Glomerular visceral epithelial cell (primary cell): ENCODE results near the gene OR8B8.
A peak's percentile ranks its signal among the peaks of the same experiment; 100 is the strongest.
"Not testable (repeated sequence)": the region's sequence is repeated elsewhere in the genome, so short reads cannot be mapped to it uniquely, and the experiment has no call there.

ENCODE experiments used
- DNase-seq: peaks from one replicate; pipeline ENCODE4 v3.0.0-alpha.2; 2016; ENCODE audit errors: extremely low spot score

Gene OR8B8

DNA sequence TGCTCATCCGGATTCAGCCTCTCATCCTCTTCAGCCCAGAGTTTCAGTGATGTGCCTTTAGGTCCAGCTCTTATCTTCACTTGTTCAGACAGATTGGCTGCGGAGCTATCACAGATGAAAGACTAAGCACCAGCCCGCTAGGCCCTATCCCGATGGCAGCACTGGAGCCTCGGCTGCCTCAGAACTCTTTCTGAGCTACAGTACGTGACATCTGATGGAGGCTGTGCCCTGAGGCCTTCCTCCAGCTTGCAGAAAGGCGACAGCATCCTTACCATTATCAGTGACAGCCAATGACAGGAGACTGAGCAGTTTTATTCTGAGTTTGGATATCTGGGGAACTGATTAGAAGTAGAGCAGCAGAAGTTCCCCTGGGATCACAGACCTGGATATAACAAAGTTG lies 4.0 kb downstream of the OR8B8 start:
- DNase-seq = no peak

DNA sequence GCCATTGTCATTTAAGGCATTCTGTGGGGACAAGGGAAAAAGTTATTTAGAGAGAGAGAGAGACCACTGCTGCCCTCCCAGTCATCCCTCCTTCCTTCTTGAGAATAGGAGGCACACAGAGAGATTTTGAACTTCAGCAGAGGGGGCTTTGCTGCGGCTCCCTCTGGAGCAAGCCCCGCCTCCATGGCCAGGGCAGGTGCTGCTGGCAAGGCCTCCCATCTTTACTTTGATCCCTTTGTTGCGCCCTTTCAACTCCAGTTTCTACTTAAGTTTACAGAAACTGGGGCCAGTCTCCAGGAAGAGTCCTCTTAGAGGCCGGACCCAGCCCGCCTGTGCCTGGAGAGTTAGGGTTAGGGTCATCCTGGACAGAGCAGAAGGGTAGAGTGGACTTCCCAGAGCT lies 4.4 kb downstream of the OR8B8 start:
- DNase-seq = no peak

DNA sequence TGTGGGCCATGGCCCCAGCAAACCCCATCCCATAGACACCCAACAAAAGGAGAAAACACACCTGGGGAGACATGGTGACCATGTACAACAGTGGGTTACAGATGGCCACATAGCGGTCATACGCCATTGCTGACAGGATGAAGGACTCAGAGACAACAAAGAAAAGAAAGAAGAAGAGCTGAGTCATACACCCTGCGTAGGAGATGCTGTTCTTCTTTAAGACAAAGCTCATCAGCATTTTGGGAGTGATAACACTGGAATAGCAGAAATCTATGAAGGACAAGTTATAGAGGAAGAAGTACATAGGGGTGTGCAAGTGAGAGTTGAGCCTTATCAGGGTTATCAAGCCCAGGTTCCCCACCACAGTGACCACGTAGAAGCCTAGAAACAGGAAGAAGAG lies 4.9 kb downstream of the OR8B8 start:
- DNase-seq = no peak

DNA sequence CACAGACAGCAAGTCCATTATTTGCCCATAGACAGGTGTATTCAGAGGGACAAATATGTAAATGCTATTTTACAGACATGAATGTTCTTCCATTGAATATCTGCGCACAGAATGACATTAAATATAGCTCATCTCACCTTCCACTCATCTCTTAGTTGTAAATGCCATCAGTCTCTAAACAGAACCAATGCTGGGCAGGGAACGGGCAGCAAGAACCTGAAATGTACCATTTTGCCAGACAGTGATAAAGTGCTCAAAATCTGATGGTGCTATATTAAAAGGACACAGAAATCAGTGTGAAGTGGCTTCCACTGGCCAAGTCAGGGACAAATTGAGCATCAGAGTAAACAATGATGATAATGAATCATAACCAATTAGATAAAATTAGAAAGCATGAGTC lies 10.8 kb downstream of the OR8B8 start:
- no peak for DNase-seq

DNA sequence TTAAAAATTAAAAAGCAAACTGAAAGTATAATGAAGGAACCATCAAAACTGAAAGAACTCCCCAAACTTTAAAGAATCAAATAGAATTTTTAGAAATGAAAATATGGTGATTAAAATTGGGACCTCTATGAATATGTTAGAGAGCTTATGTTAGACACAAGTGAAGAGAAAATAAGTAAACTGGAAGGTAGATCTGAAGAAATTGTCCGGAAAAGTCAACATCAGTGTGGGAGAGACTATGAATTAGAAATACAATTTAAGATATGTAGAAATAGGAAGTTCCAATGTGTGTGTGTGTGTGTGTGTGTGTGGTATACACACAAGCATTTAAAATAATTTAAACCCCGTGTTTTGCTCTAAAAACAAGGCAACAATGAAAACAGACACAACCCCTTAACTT lies 15.9 kb downstream of the OR8B8 start:
- no peak for DNase-seq

DNA sequence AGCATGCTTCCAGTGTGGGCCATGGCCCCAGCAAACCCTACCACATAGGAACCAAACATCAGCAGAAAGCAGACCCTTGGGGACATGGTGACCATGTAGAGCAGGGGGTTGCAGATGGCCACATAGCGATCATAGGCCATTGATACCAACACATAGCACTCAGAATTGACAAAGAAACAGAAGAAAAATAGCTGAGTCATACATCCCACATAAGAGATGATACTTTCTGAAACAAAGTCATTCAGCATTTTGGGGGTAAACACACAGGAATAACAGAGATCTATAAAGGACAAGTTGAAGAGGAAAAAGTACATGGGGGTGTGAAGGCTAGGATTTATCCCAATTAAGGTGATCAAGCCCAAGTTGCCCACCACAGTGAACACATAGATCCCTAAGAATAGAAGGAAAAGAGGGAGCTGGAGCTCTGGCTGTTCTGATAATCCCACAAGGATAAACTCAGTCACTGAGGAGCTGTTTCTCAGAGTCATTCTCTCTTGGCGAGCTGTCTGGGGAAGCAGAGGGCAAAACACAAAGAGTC lies 21.0 kb downstream of the OR8B8 start, which contains the start of gene OR8B4:
TSS of gene OR8B4 (minus strand) at position 488 of the 538 bp plus-strand sequence. CDS start at position 488, 0 bp downstream.
- no peak for DNase-seq

DNA sequence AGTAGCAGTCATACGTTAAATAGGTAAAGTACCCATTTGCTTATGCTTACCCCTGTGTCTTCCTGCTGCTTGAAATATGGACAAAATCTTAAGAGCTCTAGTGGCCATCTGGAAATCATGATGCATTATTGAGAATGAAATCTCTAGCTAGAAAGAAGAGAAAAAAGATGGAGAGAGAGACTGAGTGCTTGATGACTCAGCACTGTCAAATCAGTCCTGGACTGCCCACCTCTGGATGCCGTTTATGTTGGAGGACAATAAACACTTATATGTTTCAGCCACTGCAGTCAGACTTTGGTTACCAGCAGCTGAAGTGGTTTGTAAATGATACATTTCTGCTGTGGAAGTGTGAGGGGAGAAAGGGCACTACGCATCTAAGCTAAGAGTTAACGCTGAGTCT lies 24.5 kb downstream of the OR8B8 start:
- DNase-seq = no peak

DNA sequence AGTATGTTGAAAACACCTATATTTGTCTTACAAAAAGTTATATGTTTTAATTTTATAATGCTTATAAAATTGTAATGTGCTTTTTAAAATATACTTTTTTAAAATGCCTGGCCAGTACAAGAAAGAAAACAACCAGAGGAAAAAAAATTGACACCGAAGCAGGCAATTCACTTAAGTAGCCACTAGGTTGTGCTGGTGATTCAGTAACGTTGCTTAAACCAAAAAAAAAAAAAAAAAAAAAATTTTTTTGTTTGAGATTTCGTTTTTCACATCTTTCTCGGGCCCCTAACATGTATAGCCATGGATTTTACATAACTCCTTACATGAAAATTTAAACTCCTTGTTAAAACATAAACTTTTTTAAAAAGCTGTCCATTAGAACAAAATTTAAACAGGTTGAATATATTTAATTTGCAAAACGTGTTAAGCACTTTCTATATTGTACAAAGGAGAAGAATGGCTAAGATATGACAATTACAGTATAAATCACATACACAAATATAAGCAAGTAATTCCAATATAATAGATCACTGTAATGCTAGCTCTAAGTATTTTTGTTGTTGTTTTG lies 30.1 kb downstream of the OR8B8 start:
- peak; percentile 7 for DNase-seq

DNA sequence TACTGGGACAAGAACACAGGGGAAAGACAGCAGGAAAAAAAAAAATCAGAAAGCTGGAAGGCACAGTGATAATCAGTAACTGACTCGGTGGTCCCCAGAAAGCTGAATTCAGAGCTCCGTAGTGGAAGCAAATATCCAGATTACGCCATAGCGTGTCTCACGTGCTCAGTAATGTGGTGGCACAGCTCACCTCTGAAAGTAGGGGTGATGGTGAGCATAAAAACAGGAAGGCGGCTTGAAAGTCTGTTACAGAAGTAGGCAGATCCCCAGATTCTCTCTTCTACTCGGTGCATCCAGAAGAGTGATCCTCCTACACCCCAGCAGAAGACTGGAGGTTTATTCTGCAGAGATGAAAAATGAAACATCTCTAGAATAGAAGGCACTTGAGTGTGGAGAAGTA lies 35.6 kb downstream of the OR8B8 start:
- no peak for DNase-seq

DNA sequence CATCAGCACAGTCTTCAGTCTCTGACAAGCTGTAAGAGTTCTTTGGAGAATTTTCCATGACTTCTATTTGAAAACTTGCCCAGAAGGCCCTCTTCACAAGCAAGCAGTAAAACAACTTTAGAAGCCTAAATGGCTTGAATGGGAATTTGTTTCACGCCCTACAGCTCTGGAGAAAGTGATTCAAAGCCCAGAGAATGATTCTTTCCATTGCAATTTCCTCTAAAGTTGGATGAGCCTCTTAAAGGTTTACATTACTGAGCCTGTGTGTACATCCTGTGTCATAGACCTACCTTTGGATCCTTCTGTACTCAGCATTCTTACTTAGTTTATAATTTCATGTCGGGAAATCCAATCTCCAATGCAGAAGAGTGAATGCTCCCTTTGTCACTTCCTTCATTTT lies 39.9 kb downstream of the OR8B8 start:
- DNase-seq = no peak

DNA sequence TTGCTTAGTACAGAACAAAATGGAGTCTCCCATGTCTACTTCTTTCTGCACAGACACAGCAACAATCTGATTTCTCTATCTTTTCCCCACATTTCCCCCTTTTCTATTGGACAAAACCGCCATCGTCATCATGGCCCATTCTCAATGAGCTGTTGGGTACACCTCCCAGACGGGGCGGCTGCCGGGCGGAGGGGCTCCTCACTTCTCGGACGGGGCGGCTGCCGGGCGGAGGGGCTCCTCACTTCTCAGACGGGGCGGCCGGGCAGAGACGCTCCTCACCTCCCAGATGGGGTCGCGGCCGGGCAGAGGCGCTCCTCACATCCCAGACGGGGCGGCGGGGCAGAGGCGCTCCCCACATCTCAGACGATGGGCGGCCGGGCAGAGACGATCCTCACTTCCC lies 42.3 kb downstream of the OR8B8 start:
- DNase-seq = not testable (repeated sequence)

DNA sequence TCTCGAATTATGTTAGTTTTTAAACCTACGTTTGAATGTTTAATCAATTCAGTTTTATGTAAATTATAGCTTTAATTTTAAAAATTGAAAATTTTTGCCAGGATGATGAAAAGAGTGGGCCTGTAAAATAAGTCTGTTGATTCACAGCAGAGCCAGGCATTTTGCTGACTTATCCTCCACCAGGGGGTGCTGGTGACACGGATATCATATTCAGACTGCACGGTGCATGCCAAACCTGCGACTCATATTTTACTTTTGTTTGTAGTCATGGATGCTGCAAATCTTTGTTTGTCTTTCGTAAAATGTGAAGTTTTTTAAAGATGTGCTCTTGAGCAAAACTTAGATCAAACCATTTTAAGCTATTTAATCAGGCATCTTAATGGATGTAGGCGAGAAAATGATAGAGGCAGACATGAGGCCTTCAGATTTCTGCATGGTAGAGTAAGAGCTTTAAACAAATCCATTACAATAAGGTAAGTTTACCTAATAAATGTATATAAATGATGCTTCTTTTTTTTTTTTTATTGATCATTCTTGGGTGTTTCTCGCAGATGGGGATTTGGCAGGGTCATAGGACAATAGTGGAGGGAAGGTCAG lies 43.1 kb downstream of the OR8B8 start:
- DNase-seq = peak; percentile 53

DNA sequence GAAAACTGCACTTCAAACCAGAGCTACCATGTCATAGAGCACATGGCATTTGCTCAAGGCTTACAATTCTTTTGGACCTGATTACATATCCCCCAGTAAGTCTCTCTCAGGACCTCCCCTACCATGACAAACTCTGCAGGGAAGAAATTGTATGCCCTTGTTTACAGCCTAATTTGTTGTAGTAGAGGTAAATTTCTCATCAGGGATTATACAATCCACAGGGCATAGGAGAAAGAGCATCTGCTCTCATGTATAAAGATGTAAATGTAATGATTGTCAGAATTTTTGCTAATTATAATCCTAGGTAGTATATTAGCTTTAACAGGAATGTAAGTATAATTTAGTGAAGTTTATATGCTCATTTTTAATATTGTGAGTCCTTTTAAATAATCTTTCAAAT lies 46.6 kb downstream of the OR8B8 start, which contains the start of gene OR8B3:
TSS of gene OR8B3 (minus strand) at position 101 of the 400 bp plus-strand sequence. CDS start 1,673 bp downstream, outside the sequence.
- DNase-seq = no peak

DNA sequence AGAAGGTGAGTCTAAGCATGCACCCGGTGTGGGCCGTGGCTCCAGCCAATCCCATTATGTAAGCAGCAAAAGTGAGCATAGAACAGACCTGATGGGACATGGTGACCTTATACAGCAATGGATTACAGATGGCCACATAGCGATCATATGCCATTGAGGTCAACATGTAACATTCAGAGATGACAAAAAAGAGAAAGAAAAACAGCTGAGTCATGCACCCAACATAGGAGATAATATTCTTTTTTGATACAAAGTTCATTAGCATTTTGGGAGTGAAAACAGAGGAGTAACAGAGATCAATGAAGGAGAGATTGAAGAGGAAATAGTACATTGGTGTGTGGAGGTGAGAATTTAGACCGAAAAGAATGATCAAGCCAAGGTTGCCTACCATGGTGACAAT lies 48.6 kb downstream of the OR8B8 start:
- DNase-seq = not testable (repeated sequence)

DNA sequence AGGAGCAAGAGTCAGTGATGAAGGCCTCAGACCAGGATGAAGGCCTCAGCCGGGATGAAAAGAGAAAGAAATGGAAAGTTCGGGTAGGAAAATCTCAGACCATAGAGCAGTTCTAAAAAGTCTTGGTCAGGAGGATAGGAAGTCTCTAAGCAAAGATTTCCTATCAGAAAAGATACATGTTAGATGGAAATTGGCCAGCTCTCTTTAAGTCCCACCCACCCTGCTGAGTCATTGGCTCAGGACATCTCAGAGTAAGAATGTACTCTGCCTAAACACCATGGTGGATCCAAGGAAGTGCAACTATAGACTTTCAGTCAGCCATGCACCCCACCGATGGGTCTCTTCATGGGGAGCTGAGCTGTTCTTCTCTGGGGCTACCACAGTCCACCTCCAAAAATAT lies 51.1 kb downstream of the OR8B8 start:
- DNase-seq = no peak
